Posterior cingulate gyrus (tissue), 11 donors: Measurements from ENCODE around the gene HDAC10.

Experiments used
- DNase-seq, 10 donors: peaks; one replicate each; pipeline versions ENCODE4 v3.0.0 to v3.0.0-alpha.2; 2020 to 2021; ENCODE audit warnings: mixed read lengths in 3 of 10
- intact Hi-C: fragments of 100-400 bp; cut with DNase I; formaldehyde crosslinking; loops from one replicate; pipeline ENCODE4 v1.15.1; 2023

HDAC10 gene

GRCh38 chr22:50258361-50259292, 7.6 kb upstream of the HDAC10 start:
- intact Hi-C loops, result no loop called here
- no peak for DNase-seq

DNA sequence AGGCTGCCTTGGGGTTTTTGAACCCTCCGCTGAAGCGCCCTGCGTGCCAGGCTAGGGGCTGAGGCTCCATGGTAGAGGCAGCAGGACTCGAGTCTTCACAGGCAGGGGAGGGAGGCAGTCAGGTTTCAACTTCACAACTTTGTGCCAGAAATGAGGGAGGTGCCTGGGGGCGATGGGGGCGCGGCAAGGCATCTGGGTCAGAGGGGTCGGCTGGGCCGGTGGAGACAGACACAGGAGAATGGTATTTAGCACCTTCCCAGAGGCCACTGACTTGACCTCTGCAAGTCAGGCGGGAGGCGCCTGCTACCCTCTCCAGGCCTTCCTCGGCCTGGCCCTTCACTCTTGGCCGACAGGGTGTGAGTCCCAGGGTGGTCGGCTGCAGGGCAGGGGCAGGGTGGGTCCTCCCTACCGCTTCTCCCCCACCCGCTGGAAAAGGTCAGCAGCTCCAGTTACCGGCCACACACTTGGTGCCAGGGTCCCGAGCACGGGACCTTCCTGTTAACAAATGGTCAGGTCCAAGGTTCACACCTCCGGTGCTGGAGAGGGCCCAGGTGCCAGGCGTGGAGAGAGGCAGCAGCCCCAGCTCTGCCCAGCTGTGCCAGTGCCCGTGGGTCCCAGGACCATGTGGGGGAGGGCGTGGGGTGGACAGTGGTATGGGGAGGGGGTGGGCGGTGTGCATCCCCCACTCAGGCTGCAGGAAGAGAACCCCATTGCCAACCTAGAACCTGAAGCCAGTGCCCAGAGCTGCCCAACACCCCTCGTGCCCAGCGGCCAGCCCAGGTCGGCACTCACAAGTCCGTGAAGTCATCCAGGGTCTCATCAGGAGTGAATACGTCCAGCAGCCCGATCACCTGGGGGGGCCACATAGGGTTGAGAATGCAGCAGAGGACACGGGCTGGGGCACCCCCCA, 6.6 kb upstream of the HDAC10 start:
- intact Hi-C loops, result no loop called here
- DNase-seq, result no peak

GRCh38 chr22:50257041-50257440, 6.0 kb upstream of the HDAC10 start:
- no peak for DNase-seq
- intact Hi-C loops, result no loop called here

- intact Hi-C loops, result no loop called here
- no peak for DNase-seq
Measured at GRCh38 chr22:50256258-50256862, 5.3 kb upstream of the HDAC10 start.

DNA sequence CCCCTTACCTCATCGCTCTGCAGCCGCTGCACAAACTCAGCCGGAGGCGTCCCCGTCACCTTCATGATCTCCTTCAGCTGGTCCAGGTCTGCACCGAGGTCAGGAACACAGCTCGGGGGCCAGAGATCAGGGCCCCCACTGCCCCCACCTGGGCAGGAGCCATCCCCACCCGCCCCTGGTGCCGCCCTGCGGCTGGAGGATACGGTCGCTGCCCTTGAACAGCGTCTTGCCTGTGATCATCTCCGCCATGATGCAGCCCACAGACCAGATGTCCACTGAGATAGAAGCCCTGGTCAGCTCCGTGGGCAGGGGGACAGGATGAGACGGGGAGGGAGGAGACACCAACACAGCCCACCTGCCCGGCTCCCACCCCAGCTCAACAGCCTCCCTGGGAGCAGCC, 4.5 kb upstream of the HDAC10 start:
- no peak for DNase-seq
- intact Hi-C loops, result no loop called here

- DNase-seq, result no peak
- intact Hi-C loops, result no loop called here
Measured at GRCh38 chr22:50255099-50255498, 4.0 kb upstream of the HDAC10 start.

GRCh38 chr22:50253941-50254340, 2.9 kb upstream of the HDAC10 start:
- DNase-seq, result no peak
- intact Hi-C loops, result loop anchor here (5.0 kb wide), 1 partner anchor 88 kb away; the partner anchor contains the start of gene PPP6R2

DNA sequence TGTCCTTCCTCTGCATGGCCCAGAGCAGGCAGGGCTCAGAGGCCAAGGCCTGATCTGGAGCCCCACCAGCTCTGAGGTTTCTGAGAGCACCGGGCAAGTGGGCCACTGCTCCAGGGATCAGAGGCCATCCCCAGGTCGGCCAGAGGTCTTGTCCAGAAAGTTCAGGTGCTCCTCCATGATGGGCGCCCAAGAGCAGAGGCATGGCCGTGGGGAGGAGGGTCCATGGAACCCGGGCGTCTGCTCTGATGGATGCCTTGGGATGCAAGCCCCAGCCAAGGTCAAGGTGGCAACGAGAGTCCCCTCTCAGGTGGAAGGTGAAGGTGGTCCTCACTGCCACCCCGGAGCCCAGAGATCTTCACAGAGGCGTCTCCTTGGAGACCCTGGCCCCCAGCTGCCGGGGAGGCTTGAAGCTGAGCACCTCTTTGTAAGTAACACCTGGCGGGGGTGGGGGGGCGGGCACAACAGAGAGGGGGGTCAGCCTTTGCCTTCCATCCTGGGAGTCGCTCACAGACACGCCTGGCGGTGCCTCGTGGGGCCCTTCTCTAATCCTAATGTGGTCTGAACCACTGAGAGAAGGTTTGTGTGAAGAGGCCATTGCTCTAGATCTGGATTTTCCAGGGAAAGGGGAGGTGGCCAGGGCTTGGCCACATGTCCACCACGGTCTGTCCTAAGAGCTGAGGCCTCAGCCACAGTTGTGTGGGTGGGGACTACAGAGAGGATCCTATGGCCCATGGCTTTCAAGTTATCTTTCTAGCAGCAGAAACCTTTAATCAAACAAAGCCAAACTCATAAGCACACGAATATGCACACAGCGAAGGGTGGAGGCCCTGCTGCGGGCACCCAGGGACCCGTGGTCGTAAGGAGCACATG, 2.2 kb upstream of the HDAC10 start:
- DNase-seq, result no peak
- intact Hi-C loops, result loop anchor here (5.0 kb wide), 1 partner anchor 89 kb away; the partner anchor contains the start of gene PPP6R2

DNA sequence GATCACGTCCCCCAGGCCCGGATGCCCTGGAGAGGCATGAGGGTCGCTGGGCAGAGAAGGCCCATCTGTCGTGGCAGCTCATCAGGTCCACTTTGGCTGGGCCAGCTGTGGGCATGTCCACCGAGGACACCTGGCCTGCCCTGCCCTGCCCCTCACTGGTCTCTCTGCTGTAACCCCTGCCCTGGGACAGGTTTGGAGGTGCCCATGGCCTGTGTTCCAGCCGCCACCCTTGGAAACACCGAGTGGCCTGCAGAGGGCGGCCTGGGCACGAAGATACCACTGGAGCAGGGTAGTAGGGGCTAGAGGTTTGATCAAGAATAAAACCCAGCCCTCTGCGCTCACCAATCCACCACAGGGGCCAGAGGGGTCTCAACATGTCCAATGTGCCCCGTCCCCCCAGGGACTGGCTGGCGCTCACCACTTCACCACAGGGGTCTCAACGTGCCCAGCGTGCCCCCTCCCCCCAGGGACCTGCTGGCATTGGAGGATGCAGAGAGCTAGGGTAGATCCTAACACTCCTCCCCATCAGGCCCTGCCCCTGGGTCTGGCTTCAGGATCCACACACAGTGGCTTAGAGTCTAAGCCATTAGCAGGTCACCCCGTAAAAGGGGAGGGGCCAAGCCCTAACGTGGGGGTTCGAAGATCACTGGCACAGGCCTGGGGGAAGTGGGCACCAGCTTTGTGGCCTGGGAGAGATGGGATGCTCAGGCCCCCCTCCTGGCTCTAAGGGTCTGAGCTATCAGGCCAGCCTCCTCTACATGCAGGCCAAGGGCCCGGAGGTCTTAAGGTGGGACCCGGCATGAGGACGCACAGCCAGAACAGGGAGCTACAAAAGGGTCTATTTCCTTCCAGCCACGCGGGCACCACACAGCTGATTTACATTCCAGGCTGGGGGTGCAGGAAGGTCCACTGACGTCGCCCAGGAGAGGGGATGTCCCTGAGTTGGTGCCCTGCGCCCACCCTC, 1.3 kb upstream of the HDAC10 start:
- intact Hi-C loops, result loop anchor here (5.0 kb wide), 1 partner anchor 90 kb away; the partner anchor contains the start of gene PPP6R2
- peak in 6 of 10 donors; percentile 51 to 94 (median 64) for DNase-seq

GRCh38 chr22:50251477-50252081, 514 bp upstream of the HDAC10 start:
- intact Hi-C loops, result loop anchor here (5.0 kb wide), 1 partner anchor 91 kb away; the partner anchor contains the start of gene PPP6R2
- DNase-seq, result no peak

- intact Hi-C loops, result loop anchor here (5.0 kb wide), 1 partner anchor 92 kb away; the partner anchor contains the start of gene PPP6R2
Measured at GRCh38 chr22:50250249-50250554, 863 bp downstream of the HDAC10 start.

GRCh38 chr22:50249341-50250248, 1.5 kb downstream of the HDAC10 start:
- DNase-seq, result no peak

More at GRCh38 chr22:50250249-50250554, 863 bp downstream of the HDAC10 start:
- DNase-seq, result no peak

GRCh38 chr22:50248196-50249081, 2.6 kb downstream of the HDAC10 start:
- no peak for DNase-seq
- intact Hi-C loops, result loop anchor here (10.0 kb wide), 1 partner anchor 256 kb away; the partner anchor contains the start of genes LMF2 and NCAPH2

More at GRCh38 chr22:50249341-50250248, 1.5 kb downstream of the HDAC10 start:
- intact Hi-C loops, result loop anchor here (5.0 to 10.0 kb wide), 2 partner anchors 93 to 255 kb away; partner anchors contain the start of genes LMF2, NCAPH2 and PPP6R2

DNA sequence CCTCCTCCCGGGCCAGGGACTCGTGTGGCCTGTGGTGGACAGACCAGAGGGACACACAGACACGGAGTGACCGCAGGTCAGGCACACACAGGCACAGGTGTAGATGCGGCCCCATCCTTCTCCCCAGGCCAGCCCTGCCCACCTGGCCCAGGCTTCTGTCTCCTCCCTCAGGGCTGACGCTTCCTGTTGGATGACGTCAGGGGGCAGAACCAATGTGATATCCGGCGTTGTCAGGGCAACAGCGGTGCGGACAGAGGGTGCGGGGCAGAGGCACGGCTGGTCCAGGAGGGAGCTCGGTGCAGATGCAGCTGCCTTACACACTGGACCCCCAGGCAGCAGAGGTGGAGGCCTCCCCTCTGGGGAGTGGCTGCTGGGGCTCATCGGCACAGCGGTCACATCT, 3.3 kb downstream of the HDAC10 start:
- DNase-seq, result peak in 4 of 10 donors; percentile 64 to 93 (median 80)

More for the DNA sequence above, 3.3 kb downstream of the HDAC10 start:
- intact Hi-C loops, result loop anchor here (10.0 kb wide), 1 partner anchor 257 kb away; the partner anchor contains the start of genes LMF2 and NCAPH2
